NCI-H748 treated with DMSO at 0.1 percent for 48 hours (cell line): ENCODE measurements around the gene FOXJ1.

Experiments used
- DNase-seq: peaks from one replicate; lab custom pipeline; 2025; lab: John Stamatoyannopoulos, UW

Gene FOXJ1

GRCh38 chr17:76140661-76141211 is 309 bp downstream of the FOXJ1 start:
- DNase-seq = no peak

- DNase-seq = no peak
These were observed 1.0 kb downstream of the FOXJ1 start for GRCh38 chr17:76139801-76140660.

GRCh38 chr17:76138896-76139752 is 1.9 kb downstream of the FOXJ1 start:
- DNase-seq = no peak

GRCh38 chr17:76138234-76138895 is 2.7 kb downstream of the FOXJ1 start:
- DNase-seq = no peak

- no peak for DNase-seq
These were observed 3.5 kb downstream of the FOXJ1 start for GRCh38 chr17:76137351-76138233.

GRCh38 chr17:76137001-76137350 is 4.1 kb downstream of the FOXJ1 start:
- DNase-seq = no peak

- no peak for DNase-seq
These were observed 4.6 kb downstream of the FOXJ1 start for GRCh38 chr17:76136276-76137000.

GRCh38 chr17:76135810-76136188 is 5.2 kb downstream of the FOXJ1 start:
- no peak for DNase-seq

- DNase-seq = no peak
These were observed 5.9 kb downstream of the FOXJ1 start for GRCh38 chr17:76134911-76135809.

- DNase-seq = peak; percentile 62
These were observed 8.3 kb downstream of the FOXJ1 start for GRCh38 chr17:76132574-76133338.

GRCh38 chr17:76131692-76132573 is 9.1 kb downstream of the FOXJ1 start:
- DNase-seq = no peak

- DNase-seq = no peak
These were observed 9.9 kb downstream of the FOXJ1 start for GRCh38 chr17:76131051-76131691.

- no peak for DNase-seq
These were observed 10.6 kb downstream of the FOXJ1 start for GRCh38 chr17:76130473-76130872.

GRCh38 chr17:76125922-76126321 is 15.1 kb downstream of the FOXJ1 start:
- DNase-seq = no peak

- no peak for DNase-seq
These were observed 15.7 kb downstream of the FOXJ1 start for GRCh38 chr17:76125391-76125675.

- no peak for DNase-seq
These were observed 16.3 kb downstream of the FOXJ1 start for GRCh38 chr17:76124582-76125390.
